IPS-18a (cell line): Measurements from ENCODE around the gene PGPEP1.
"Not testable (repeated sequence)": the region's sequence is repeated elsewhere in the genome, so short reads cannot be mapped to it uniquely, and the experiment has no call there.

Source experiments
- H3K27ac ChIP-seq: one replicate; pipeline ENCODE4 v1.5.1; 2013; ENCODE audit warnings: low read length
- H3K27me3 ChIP-seq: one replicate; pipeline ENCODE4 v1.6.1; 2013; ENCODE audit warnings: mild to moderate bottlenecking, low read length; ENCODE audit not compliant: control insufficient read depth, insufficient read depth
- H3K36me3 ChIP-seq: one replicate; pipeline ENCODE4 v1.6.1; 2013; ENCODE audit warnings: low read depth, low read length; ENCODE audit not compliant: control insufficient read depth
- H3K4me1 ChIP-seq: one replicate; pipeline ENCODE4 v1.6.1; 2013; ENCODE audit warnings: low read depth, low read length; ENCODE audit not compliant: control insufficient read depth
- H3K4me3 ChIP-seq: one replicate; pipeline ENCODE4 v1.5.1; 2013; ENCODE audit warnings: low read length
- H3K9ac ChIP-seq: one replicate; pipeline ENCODE4 v1.6.1; 2013; ENCODE audit warnings: mild to moderate bottlenecking, low read length, moderate library complexity
- H3K9me3 ChIP-seq: one replicate; pipeline ENCODE4 v1.6.1; 2013; ENCODE audit warnings: low read depth, low read length; ENCODE audit not compliant: control insufficient read depth

PGPEP1 gene

DNA sequence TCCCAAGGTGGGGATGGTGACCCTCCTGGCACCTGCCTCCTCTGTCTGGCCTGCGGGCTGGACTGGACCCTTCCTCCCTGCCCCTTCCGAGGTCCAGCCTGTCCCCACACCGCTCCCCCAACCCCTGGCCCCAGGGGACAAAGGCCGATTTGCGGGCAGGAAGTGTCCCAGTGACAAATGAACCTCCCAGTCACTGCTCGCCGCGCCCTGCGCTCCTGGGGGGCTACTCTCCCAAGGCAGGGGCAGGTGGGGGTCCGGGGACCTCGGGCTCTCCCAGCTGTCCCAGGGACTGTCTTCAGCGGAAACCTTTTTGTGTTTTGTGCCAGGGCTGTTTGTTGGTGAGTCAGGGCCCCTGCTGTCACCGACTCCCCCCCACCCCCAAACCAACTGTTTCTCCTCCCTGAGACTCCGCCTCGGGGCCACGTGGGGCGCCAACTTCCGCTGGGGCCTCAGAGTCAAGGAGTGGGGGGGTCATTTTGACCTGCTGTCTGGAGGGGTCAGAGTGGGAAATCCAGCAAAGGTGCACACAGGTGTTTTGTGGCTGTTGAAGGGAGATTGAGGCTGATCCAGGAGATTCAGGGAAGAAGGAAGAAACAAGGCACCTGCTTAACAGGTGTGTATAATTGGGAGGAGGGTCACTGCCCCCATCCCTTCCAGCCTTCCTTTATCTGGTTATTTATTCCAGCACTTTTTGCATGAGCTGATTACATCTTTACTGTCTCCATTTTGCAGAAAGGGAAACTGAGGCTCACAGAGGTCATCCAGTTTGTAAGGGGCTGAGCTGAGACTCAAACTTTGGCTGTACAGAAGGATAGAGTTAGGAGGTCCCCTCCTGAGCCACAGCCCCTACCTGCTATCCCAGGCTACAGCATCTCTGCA lies 831 bp downstream of the PGPEP1 start:
- H3K9me3 ChIP-seq, result no peaks in the 10 kb centered on the region
- no peak overlapping the region for H3K27ac ChIP-seq
- H3K4me1 ChIP-seq, result peaks cover 22% of the 10 kb centered on the region
- no peaks in the 10 kb centered on the region for H3K36me3 ChIP-seq
- peak overlapping the region; percentile 79 for H3K4me3 ChIP-seq
- H3K27me3 ChIP-seq, result no peaks in the 10 kb centered on the region
- H3K9ac ChIP-seq, result peak overlapping the region; percentile 62

DNA sequence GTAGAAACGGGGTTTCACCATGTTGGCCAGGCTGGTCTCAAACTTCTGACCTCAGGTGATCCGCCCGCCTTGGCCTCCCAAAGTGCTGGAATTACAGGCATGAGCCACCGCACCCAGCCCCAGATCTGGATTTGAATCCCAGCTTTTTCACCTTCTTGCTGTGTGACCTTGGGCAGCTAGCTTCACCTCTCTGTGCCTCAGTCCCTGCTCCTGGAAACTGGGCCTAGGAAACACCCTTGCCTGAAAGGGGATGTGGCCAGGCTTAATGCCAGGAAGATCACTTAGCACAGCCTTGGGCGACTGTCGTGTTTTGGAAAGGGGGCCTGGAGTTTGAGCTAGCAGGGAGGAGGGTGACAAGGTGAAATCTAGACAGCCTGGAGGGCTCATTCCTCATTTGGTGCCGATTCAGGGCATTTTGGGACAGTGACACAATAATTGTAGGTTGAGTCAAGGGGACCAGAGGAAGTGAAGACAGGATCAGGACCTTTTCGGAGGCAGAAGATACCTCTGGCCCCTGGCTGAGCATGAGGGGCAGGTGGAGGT lies 1.8 kb downstream of the PGPEP1 start:
- no peaks in the 10 kb centered on the region for H3K36me3 ChIP-seq
- no peak overlapping the region for H3K4me3 ChIP-seq
- H3K27ac ChIP-seq, result no peak overlapping the region
- H3K9ac ChIP-seq, result no peak overlapping the region
- H3K27me3 ChIP-seq, result no peaks in the 10 kb centered on the region
- peaks cover 22% of the 10 kb centered on the region for H3K4me1 ChIP-seq
- no peaks in the 10 kb centered on the region for H3K9me3 ChIP-seq

DNA sequence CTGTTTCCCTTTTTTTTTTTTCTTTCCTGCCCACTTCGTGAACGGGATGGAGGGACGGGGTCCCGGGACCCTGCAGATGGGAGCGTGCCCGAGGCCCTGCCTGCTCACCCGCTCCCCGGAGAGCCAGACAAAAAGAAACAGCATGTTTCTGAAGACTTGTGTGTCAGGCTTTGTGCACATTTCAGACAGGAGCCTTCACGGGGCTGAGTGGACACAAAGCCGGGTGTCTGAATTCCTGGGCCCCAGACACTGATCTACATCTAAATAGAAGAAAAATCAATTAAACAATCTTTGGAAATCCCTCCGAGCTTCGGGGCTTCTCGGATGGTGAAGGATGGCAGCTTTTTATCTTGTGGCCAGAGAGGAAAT lies 4.2 kb downstream of the PGPEP1 start:
- peak overlapping the region; percentile 6 for H3K4me3 ChIP-seq
- no peaks in the 10 kb centered on the region for H3K27me3 ChIP-seq
- H3K36me3 ChIP-seq, result no peaks in the 10 kb centered on the region
- peak overlapping the region; percentile 44 for H3K27ac ChIP-seq
- H3K9ac ChIP-seq, result no peak overlapping the region
- H3K9me3 ChIP-seq, result no peaks in the 10 kb centered on the region
- H3K4me1 ChIP-seq, result peaks cover 22% of the 10 kb centered on the region

DNA sequence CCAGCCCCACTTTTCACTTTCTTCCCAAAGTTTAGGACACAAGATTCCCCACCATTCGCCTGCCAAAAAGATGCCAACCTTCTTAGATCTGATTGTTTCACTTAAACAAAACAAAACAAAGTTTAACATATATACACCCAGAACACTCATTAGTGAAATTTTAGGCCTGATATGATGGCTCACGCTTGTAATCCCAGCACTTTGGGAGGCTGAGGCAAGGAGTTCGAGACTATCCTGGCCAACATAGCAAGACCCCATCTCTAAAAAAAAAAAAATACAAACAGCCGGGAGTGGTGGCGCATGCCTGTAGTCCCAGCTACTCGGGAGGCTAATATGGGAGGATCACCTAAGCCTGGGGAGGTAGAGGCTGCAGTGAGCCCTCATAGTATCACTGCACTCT lies 4.9 kb downstream of the PGPEP1 start:
- Histone ChIP-seq H3K27ac (no peak overlapping the region), H3K9me3 (no peaks in the 10 kb centered on the region), H3K27me3 (no peaks in the 10 kb centered on the region), H3K4me3 (no peak overlapping the region), H3K9ac (no peak overlapping the region), H3K4me1 (peaks cover 22% of the 10 kb centered on the region), H3K36me3 (no peaks in the 10 kb centered on the region)

DNA sequence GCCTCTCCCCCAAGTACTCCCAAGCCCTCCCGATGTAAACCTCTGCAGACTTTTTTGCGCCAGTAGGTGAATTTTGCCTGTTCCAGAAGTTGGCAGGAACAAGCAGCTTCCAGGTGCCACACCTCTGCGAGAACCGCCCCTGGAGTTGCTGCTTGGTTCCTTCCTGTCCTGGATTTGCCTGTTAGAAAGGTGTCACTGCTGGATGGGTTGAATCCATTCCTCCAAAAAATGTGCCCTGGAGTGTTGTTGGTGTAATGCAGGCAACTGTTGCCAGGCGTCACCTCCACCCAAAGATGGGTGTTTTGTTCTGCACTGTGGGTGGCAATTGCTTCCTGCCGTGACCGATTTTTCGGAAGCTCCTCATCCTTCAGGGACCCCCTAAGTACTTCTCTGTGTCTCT lies 5.7 kb downstream of the PGPEP1 start:
- H3K27ac ChIP-seq, result no peak overlapping the region
- peaks cover 22% of the 10 kb centered on the region for H3K4me1 ChIP-seq
- no peak overlapping the region for H3K4me3 ChIP-seq
- no peaks in the 10 kb centered on the region for H3K9me3 ChIP-seq
- H3K36me3 ChIP-seq, result no peaks in the 10 kb centered on the region
- no peaks in the 10 kb centered on the region for H3K27me3 ChIP-seq
- no peak overlapping the region for H3K9ac ChIP-seq

DNA sequence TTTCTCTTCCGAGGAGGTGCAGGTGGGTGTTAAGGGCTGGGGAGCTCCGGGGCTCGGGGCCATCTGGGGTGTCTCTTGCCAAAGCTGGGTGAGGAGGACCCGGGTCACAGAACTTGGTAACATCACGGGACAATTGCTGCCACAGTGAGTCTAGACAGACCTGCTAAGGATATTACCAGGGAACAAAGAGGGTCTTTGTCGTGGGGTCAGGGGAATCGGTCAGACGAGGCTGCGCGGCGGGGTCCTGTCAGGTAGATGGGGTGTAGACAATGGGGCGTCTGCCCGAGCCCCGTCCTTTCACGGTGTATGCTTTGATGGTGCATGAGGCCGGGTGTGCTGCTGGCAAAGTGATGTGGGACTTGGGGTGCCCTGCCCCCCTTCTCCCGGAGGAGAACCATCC lies 7.8 kb downstream of the PGPEP1 start:
- no peak overlapping the region for H3K27ac ChIP-seq
- H3K9me3 ChIP-seq, result no peaks in the 10 kb centered on the region
- no peak overlapping the region for H3K4me3 ChIP-seq
- H3K9ac ChIP-seq, result no peak overlapping the region
- H3K27me3 ChIP-seq, result no peaks in the 10 kb centered on the region
- no peaks in the 10 kb centered on the region for H3K36me3 ChIP-seq
- H3K4me1 ChIP-seq, result peaks cover 17% of the 10 kb centered on the region

DNA sequence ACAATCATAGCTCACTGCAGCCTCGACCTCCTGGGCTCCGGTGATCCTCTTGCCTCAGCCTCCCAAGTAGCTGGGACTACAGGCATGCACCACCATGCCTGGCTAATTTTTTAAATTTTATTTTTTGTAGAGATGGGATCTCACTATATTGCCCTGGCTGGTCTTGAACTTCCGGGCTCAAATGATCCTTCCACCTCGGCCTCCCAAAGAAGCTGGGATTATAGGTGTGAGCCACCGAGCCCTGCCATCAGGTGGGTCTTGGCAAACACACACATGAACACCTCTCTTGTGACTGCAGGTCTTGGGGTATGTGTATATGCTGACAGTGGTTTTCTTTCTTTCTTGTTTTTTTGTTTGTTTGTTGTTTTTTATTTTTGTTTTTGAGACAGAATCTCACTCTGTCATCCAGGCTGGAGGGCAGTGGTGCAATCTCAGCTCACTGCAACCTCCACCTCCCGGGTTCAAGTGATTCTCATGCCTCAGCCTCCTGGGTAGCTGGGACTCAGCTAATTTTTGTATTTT lies 8.5 kb downstream of the PGPEP1 start:
- not testable (repeated sequence) for H3K27me3 ChIP-seq, H3K9me3 ChIP-seq, H3K4me3 ChIP-seq, H3K36me3 ChIP-seq, H3K9ac ChIP-seq, H3K27ac ChIP-seq
- H3K4me1 ChIP-seq, result peaks cover 17% of the 10 kb centered on the region

DNA sequence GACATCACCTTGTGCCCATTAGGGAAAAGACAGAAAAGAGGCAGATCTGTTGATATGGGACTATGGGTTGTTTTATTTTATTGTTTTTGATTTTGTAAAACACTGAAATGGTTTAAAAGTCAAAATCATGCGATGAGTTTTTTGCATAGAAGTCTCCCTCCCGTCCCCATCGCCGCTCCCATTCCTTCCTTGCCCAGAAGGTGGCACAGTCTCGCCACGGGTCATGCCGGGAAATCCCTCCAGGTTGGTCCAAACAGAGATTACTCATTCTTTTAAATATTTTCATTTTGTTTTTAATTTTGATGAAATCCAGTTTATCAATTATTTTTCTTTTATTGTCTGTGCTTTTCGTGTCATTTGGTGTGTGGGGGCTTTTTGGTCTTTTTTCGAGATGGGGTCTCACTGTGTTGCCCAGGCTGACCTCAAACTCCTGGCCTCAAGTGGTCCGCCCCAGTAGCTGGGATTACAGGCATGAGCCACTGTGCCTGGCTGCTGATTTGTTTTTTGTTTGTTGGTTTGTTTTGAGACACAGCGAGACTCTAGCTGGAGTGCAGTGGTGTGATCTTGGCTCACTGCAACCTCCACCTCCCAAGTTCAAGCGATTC lies 9.2 kb downstream of the PGPEP1 start:
- no peak overlapping the region for H3K9ac ChIP-seq
- H3K36me3 ChIP-seq, result no peaks in the 10 kb centered on the region
- H3K9me3 ChIP-seq, result no peaks in the 10 kb centered on the region
- H3K27me3 ChIP-seq, result no peaks in the 10 kb centered on the region
- no peak overlapping the region for H3K27ac ChIP-seq
- H3K4me3 ChIP-seq, result no peak overlapping the region
- H3K4me1 ChIP-seq, result peaks cover 9% of the 10 kb centered on the region

DNA sequence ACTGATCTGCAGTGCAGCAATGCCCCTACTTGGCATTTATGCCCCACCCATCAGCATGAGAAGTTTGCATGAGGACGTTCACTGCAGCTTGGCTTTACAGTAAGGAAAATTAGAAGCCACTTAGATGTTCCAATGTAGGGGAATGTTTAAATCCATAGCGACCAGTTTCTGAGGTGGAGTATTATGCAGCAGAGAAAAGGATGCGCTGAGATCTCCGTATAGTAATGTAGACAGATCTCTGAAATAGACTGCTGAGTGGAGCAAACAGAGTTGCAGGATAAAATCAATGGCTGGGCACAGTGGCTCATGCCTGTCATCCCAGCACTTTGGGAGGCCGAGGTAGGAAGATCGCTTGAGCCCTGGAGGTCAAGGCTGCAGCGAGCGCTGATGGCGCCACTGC lies 10.1 kb downstream of the PGPEP1 start:
- no peaks in the 10 kb centered on the region for H3K27me3 ChIP-seq
- peaks cover 5% of the 10 kb centered on the region for H3K4me1 ChIP-seq

DNA sequence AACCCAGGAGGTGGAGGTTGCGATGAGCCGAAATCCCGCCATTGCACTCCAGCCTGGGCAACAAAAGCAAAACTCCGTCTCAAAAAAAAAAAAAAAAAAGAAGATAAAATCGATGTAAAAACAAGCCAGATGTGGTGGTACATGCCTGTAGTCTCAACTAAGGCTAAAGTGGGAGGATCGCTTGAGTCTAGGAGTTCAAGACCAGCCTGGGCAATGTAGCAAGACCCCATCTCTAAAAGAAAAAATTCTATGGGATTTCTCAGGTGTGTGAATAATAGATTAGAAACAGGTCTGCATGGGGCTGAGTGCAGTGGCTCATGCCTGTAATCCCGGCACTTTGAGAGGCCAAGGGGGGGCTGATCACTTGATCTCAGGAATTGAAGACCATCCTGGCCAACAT lies 11.1 kb downstream of the PGPEP1 start:
- H3K27me3 ChIP-seq, result no peaks in the 10 kb centered on the region
- no peaks in the 10 kb centered on the region for H3K9me3 ChIP-seq
- H3K36me3 ChIP-seq, result peaks cover 5% of the 10 kb centered on the region
- no peak overlapping the region for H3K4me3 ChIP-seq
- H3K4me1 ChIP-seq, result no peaks in the 10 kb centered on the region
- no peak overlapping the region for H3K27ac ChIP-seq
- H3K9ac ChIP-seq, result no peak overlapping the region

More for the DNA sequence above, 10.1 kb downstream of the PGPEP1 start:
- no peak overlapping the region for H3K27ac ChIP-seq
- no peak overlapping the region for H3K4me3 ChIP-seq
- no peak overlapping the region for H3K9ac ChIP-seq
- H3K36me3 ChIP-seq, result no peaks in the 10 kb centered on the region
- H3K9me3 ChIP-seq, result no peaks in the 10 kb centered on the region

DNA sequence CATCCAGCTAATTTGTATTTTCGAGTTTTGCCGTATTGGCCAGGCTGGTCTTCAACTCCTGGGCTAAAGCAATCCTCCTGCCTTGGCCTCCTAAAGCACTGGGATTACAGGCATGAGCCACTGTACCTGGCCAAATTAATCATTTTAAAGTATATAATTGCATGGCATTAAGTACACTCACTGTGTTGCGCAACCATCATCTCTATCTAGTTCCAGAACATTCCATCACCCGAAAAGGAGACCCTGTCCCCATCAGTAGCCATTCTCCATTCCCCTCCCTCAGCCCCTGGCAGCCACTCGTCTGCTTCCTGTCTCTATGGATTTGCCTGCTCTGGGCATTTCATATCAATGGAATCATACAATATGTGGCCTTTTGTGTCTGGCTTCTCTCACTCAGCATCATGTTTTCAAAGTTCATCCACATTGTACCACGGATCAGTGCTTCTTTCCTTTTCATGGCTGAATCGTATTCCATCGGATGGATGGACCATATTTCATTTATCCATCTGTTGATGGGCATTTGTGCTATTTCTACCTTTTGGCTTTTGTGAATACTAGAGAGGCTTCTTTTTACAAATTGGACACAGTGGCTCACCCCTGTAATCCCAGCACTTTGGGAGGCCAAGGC lies 13.1 kb downstream of the PGPEP1 start:
- Histone ChIP-seq H3K4me1 (no peaks in the 10 kb centered on the region), H3K27ac (no peak overlapping the region), H3K9me3 (no peaks in the 10 kb centered on the region), H3K4me3 (no peak overlapping the region), H3K36me3 (peaks cover 13% of the 10 kb centered on the region), H3K9ac (no peak overlapping the region), H3K27me3 (no peaks in the 10 kb centered on the region)
